Measurements from ENCODE around the gene NRK.
A peak's percentile ranks its signal among the peaks of the same experiment; 100 is the strongest.
"Not testable (repeated sequence)": the region's sequence is repeated elsewhere in the genome, so short reads cannot be mapped to it uniquely, and the experiment has no call there.

Gene NRK

GRCh38 chrX:105973387-105973739, 151.0 kb downstream of the NRK start:
- Mint-ChIP-seq H3K27me3 (ENCODE audit: low read depth, poor library complexity) (no peaks in the 10 kb centered on the region), H3K9me3 (peaks cover 23% of the 10 kb centered on the region), H3K27ac (no peak overlapping the region), H3K4me1 (no peaks in the 10 kb centered on the region), H3K4me3 (no peak overlapping the region), H3K36me3 (ENCODE audit: low read depth) (no peaks in the 10 kb centered on the region)
- TF ChIP-seq CTCF (IDR thresholded peaks at IDR 0.05): no peak
- no peak for DNase-seq

GRCh38 chrX:105975382-105975781, 153.0 kb downstream of the NRK start:
- no peak overlapping the region for H3K4me3 Mint-ChIP-seq

DNA sequence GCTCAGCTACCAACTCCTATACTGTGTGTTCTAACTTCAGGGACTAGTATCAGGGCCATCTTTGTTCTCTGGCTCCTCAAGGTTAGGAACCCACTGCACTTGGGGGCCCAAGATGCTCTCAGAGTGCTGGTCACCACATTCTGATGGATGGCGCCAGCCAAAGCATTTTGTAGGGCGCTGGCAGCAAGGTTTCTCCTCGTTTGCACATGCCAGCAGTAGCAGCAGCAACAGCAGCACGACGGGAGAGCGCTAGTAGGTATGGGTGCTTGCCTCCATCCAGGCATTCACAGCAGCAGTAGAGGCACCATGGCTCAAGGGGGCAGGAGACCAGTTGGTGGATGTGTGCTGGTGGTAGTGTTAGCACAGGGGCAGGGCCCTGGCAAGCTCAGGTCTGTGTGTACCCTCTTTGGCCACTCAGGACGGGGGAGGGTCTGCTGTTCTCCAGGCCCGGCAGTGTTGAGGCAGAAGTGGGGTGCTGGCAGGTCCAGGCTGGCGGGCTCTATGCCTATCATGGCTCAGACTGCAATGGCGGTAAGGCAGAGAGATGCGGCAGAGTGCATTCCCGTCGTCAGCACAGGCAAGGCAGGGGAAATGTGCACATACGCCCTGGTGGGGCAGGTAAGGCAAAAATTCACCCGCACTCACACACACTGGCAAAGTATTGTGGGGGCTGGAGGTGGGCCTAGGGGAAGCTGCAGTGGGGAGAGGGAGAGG, 159.6 kb downstream of the NRK start:
- no peak for TF ChIP-seq CTCF (IDR thresholded peaks at IDR 0.05)
- DNase-seq: no peak
- Mint-ChIP-seq H3K9me3 (peaks cover 58% of the 10 kb centered on the region), H3K4me3 (no peak overlapping the region), H3K36me3 (ENCODE audit: low read depth) (no peaks in the 10 kb centered on the region), H3K27me3 (ENCODE audit: low read depth, poor library complexity) (no peaks in the 10 kb centered on the region), H3K27ac (no peak overlapping the region), H3K4me1 (no peaks in the 10 kb centered on the region)

More at GRCh38 chrX:105975382-105975781, 153.0 kb downstream of the NRK start:
- H3K4me1 Mint-ChIP-seq: no peaks in the 10 kb centered on the region
- peaks cover 36% of the 10 kb centered on the region for H3K9me3 Mint-ChIP-seq
- H3K27me3 Mint-ChIP-seq (ENCODE audit: low read depth, poor library complexity): no peaks in the 10 kb centered on the region
- peak; percentile 22 for TF ChIP-seq CTCF (IDR thresholded peaks at IDR 0.05)
- H3K27ac Mint-ChIP-seq: no peak overlapping the region
- no peak for DNase-seq
- no peaks in the 10 kb centered on the region for H3K36me3 Mint-ChIP-seq (ENCODE audit: low read depth)

DNA sequence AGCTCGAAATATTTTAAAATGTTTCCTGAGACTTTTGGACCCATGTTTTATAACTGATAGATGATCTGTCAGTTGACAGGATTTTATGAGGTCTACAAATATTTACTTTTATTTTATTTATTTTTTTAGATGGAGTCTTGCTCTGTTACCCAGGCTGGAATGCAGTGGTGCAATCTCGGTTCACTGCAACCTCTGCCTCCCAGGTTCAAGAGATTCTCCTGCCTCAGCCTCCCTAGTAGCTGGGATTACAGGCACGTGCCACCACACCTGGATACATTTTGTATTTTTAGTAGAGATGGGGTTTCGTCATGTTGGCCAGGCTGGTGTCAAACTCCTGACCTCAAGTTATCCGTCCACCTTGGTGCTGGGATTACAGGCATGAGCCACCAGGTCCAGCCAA, 166.1 kb downstream of the NRK start:
- H3K27me3 Mint-ChIP-seq (ENCODE audit: low read depth, poor library complexity); H3K4me3 Mint-ChIP-seq; H3K27ac Mint-ChIP-seq; H3K4me1 Mint-ChIP-seq; H3K36me3 Mint-ChIP-seq (ENCODE audit: low read depth); DNase-seq: not testable (repeated sequence)
- peaks cover 34% of the 10 kb centered on the region for H3K9me3 Mint-ChIP-seq

GRCh38 chrX:105999294-105999693, 177.0 kb downstream of the NRK start:
- no peak for TF ChIP-seq CTCF (IDR thresholded peaks at IDR 0.05)
- H3K4me1 Mint-ChIP-seq: no peaks in the 10 kb centered on the region
- H3K9me3 Mint-ChIP-seq: peaks cover 39% of the 10 kb centered on the region
- no peak overlapping the region for H3K27ac Mint-ChIP-seq
- no peak for DNase-seq
- peaks cover under 1% of the 10 kb centered on the region for H3K27me3 Mint-ChIP-seq (ENCODE audit: low read depth, poor library complexity)
- H3K36me3 Mint-ChIP-seq (ENCODE audit: low read depth): no peaks in the 10 kb centered on the region
- no peak overlapping the region for H3K4me3 Mint-ChIP-seq

- Mint-ChIP-seq H3K27me3 (ENCODE audit: low read depth, poor library complexity) (peaks cover 5% of the 10 kb centered on the region), H3K4me3 (no peak overlapping the region), H3K9me3 (peaks cover 40% of the 10 kb centered on the region), H3K4me1 (no peaks in the 10 kb centered on the region), H3K27ac (no peak overlapping the region), H3K36me3 (ENCODE audit: low read depth) (no peaks in the 10 kb centered on the region)
- TF ChIP-seq CTCF (IDR thresholded peaks at IDR 0.05): no peak
- no peak for DNase-seq
Measured at GRCh38 chrX:106000203-106000602, 177.9 kb downstream of the NRK start.

GRCh38 chrX:106000609-106001008, 178.3 kb downstream of the NRK start:
- not testable (repeated sequence) for H3K4me3 Mint-ChIP-seq; H3K4me1 Mint-ChIP-seq; H3K27me3 Mint-ChIP-seq (ENCODE audit: low read depth, poor library complexity); H3K36me3 Mint-ChIP-seq (ENCODE audit: low read depth); DNase-seq; H3K27ac Mint-ChIP-seq
- peaks cover 37% of the 10 kb centered on the region for H3K9me3 Mint-ChIP-seq

Measured in nephron progenitor cell (in vitro differentiated cells).